GM23248 (cell line): ENCODE data around the gene HTR4.

Source experiments
- EZH2 ChIP-seq: fragments of 200-600 bp; sonication (generic); IDR thresholded peaks from 2 replicates; pipeline ENCODE4 v1.6.1; 2018; ENCODE audit warnings: antibody characterized with exemption, mild to moderate bottlenecking; ENCODE audit not compliant: insufficient read depth, poor library complexity, severe bottlenecking
- EZH2phosphoT487 ChIP-seq: fragments of 200-600 bp; sonication (generic); IDR thresholded peaks from 2 replicates; pipeline ENCODE4 v1.6.1; 2018; ENCODE audit warnings: antibody characterized with exemption, moderate library complexity, mild to moderate bottlenecking, low read depth; ENCODE audit not compliant: insufficient read depth

DNA sequence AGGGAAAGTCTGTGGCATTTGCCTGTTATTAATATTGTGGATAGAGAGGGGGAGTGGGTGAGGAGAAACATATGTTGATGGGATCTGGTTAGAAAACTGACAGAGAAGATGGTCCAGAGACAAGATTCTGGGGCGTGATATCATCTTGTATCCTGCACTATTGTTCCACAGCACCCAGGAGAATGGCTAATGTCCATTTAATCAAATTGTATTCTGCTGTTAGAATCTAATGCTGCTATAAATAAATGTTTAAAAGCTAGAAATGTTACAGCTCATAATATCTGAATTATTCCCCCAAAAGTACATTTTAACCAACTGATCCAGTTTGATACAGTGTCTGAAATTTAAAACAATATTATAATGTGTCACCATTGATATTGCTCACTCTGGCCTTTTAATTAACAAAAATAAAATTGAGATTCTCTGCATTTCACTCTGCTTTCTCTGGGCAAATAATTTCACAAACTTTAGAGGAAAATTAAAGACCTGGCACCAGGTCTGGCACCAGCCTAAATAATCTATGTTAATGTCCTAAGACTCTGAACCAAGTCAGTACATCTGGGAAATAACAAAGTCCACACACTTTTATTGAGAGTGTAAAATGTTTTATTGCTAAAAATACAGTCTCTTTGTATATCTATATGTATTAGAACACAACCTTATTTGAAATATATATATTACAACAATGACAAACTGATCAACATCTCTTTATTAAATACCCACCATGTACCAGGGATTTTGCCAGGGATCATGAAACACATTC is 18.8 kb downstream of the HTR4 start:
- TF ChIP-seq EZH2: no peak
- no peak for TF ChIP-seq EZH2phosphoT487
